CD4-positive, alpha-beta T cell treated with Interleukin-6 at 100 ng/mL for 8 hours (primary cell): Measurements from ENCODE around the gene RAB25.

Experiments used
- DNase-seq: peaks from one replicate; pipeline ENCODE4 v3.0.0-alpha.2; 2020; ENCODE audit warnings: mixed read lengths, low spot score

Gene RAB25

DNA sequence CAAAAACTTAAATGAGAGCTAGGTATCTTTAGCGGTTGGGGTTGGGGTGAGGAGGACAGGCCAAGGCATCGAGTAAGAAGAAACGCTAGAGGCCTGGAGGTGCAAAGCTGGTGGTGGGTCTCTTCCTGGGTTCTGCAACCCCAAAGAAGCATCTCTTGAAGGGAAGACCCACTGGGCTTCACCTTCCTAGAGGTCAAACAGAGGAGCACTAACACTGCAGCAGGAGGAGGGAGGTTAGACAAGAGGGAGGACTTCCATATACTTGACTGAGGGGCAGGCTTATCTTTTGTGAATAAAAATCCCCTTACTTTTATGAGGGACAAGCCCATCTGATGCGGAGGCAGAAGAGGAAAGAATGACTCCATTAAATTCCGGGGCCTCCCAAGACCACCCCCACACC lies 18.8 kb downstream of the RAB25 start:
- DNase-seq: no peak

DNA sequence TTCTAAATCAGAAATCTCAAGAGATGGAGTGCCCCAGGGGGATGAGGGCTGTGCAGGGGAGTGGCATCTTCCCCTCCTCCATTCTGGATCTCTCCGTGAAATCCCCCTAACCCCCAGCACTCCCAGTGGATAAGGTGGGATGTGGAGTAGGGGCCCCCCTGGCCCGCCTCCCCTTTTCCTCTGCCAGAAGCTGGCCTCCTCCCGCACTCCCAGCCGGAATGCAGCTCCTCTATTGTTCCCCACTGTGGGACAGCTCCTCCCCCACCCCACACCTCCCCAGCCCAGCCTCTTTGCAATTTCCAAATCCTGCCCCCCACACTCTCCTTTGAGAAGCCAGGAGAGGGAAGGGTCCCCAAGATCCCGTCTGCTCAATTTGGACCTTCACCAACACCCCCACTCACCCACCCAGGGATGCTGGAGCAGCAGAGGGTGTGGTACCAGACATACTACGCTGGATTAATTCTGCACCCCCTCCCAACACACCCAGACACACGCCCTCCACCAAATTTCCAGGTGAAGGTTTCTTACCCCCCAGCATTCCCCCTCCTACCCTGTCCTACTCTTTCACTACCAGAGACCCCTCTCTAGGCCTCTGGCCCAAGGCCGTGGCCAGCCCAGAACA lies 19.4 kb downstream of the RAB25 start:
- no peak for DNase-seq

DNA sequence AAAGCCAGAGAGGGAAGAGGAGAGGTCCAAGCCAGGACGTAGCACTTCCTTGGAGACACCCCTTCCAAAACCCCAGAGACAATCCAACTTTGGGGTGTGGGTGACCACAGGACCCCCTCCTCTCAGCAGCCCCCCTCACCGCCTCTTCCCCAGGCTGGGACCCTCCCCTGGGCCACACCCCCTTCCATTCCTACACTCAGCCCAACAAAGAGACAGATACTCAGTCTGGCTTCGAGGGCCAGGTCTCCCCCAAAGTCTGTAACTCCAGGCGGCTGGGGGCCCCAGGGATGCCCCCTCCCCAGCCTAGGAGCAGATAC lies 19.9 kb downstream of the RAB25 start:
- DNase-seq: no peak

DNA sequence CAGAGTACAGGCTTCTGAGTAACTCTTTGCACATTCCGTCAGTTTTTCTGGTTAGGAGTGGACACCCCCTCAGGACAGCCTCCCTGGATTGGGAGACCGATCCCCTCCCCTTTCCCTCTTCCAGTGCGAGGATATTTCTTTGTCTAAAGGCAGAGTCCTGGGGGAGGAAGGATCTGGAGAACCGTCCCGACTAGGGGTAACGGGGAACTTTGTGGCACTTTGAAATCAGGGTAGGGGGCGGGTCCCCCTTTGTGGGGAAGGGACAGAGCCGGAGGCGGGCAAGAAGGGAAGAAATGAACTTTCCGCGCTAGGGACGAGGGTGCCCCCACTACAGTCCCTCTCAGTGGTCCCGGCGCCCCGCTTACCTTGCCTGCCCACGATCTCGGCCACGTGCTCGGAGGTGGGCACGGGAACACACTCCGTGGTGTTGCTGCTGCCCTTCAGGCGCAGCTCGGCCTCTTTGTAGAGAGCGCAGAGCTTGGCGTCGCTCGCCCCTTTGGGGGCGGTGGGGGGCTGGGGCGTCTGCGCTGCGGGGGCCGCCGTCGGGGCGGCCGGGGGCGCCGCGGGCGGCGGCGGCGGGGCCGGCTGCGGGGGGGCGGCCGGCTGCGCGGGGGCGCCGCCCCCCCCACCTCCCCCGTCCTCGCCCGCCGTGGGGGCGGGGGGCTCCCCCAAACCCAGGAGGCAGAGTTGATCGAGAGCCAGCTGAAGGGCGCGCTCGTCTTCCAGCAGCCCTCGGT lies 20.4 kb downstream of the RAB25 start:
- no peak for DNase-seq

DNA sequence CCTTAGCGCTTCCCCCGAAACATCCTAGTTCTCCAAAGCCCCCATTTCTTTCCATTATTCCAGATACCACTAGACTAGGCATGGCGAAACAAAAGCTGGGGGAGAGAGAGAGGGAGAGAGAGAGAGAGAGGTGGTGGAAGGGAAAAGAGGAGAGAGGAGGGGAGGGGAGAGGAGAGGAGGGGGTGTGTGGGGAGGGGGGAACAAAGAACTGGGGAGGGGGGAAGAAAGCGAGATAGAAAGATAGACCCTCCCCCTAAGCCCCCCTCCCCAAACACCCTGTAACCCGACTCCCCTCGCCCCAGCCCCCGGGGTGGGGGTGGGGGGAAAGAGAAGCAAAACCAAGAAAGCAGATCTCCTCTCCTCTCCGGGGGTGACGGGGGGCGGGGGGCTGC lies 21.0 kb downstream of the RAB25 start:
- no peak for DNase-seq

DNA sequence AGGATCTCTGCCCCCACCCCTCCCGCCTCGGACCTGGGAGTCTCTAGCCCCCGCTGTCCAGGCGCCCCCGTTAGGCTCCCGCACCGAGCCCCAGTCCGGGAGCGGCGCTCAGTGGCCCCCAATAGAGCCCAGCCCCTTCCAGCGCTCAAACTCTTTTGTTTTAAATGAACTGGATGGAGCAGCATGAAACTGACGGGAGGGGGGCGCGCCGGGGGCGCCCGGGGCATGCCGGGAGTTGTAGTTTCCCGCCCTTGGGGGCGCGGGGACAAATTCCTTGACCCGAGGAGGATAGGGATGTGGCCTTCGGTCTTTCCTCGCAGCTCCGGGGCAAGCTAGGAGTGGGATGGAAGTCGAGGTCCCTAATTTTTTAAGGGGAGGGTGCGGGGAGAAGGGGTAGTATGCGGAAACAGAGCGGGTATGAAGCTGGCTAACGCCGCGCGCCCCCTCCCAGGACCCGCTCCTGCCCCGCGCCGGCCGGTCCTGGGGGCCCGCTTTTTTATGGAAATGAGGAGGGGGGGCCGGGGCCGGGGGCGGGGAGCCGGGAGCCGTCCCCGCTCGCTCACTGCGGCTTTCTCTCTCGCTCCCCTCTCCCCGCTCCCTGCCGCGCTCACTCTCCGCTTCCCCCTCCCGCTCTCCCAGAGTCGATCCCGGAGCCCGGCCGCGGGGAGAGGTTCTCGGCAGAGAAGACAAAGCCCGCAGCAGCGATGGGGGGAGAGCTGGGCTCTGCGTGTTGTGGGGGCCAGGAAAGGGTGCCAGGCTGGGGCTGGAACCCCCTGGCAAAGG lies 21.5 kb downstream of the RAB25 start, which contains the start of gene MEX3A:
Gene MEX3A (minus strand): TSS at position 157 of the 783 bp plus-strand sequence. CDS start 467 bp downstream, outside the sequence.
- DNase-seq: peak; percentile 45

DNA sequence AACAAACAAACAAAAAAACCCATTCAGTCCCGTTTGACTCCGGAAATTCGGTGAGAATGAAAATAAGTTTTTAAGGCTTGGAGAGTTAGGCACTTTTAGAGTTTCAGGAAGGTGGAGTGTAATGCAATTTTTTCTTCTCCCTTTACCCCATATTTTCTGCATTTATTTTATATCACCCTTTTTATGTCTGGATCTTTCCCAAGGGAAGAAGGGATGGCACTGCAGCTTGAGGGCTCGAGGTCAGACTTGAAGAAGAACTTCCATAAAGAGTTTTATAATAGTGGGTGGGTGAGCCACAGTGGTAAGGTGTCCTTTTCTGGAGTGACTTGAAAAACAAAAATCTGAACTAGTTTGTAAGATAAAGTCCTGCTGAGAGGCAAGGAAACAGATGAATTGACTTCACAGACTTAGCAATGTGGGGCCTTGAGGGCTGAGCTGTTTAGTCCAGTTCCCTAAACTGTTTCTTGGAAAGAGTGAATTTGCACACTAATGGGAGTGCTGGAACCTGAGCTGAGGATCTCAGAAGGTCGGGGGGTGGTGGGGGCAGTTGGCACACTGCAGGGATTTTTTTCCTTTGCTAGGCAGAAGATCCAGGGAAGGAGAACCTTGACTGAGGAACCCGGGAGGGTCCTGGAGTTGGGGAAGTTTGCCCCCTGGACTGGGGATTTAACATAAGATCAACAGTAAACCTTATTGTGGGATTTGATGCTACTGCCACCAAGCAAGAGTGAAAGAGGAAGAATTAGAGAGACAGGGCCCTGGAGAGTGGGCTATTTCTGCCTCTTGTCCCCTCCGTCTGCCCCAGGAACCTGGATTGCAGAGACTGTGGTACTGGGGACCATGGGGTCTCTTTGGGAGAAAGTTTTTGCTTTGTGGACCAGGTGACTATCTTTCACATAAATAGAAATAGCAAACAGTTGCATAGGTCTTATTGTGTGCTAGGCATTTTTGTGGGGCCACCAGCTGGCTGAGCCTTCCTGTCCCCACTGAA lies 23.1 kb downstream of the RAB25 start:
- DNase-seq: no peak

DNA sequence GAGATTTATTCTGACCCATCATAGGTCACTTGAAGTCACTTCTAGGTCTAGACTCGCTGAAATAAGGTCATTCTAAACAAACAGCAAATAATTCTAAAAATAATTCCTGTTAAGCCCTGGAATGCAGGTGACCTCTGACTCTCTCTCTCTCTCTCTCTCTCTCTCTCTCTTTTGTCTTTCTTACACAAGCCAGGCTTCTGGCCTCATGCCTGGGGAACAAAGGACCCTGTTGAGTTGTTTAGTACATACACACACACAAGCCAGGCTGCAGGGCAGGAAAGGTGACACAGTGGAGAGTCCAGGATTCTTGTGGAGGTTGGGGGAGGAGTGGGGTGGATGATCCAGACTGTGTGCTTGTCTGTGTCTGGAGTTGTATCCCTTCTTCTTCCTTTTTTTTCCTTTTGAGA lies 25.3 kb downstream of the RAB25 start:
- DNase-seq: no peak

DNA sequence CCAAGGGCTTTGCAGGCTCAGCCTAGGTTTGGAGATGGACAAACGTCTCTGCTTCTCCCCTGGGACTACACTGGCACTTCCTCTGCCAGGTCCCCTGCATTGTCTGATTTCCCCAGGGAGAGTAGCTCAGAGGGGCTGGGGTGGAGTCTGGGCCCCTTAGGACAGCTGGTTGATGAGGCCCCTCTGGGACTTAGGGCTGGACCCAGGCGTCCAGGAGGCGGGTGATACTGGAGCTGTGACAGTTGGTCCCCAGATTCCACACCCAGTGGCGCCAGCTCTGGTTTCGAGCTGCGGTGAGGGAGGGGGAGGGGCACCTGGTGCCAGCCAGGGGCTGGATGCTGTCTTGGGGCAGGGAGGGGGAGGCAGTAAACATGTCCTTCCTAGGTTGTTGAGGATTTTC lies 28.7 kb downstream of the RAB25 start:
- no peak for DNase-seq

DNA sequence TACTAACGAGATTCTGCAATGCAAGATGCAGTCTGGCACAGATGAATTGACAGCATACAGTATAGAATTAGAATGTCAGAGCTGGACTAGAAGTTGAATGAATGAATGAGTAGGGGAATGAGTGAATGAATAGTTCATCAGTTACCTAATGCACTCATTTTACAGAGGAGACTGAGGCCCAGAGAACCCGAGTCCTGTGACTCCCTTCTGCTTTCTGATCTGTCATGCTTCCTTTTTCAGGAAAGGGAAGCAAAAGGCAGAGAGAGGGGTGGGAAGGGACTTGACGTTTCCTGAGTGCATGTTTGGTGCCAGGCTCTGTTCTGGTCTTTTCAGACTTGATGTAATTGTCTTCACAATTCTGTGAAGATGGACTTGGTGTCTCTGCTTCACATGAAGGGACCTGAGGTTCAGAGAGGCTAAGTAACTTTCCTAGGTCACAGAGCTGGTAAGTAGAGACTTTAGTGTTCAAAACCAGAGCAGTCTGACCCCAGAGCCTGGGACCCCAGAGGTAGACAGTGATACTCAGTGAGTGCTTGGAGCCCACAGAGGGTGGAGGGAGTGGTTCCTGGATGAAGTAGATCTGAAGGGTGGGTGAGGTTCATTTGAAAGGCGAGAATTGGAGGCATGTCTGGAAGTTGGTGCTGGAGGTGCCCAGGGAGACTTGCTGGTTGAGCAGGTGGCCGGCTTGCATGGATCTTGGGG lies 29.3 kb downstream of the RAB25 start:
- DNase-seq: no peak

DNA sequence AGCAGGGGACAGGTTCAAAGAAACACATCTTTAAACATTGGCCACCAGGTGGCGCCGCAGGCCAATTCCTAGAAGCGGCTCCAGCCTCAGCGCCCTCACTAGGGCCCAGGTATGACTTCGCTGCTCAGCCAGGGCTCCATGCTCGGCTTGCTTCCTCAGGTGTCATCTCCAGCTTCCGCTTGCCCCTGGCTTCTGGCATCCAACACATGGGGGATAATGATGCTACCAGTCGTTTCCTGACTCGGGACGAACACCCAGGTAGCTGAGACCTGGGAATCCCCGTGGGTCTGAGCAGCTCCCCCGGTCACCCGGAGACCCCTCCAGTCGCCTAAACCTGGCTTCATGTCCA lies 29.9 kb downstream of the RAB25 start:
- DNase-seq: peak; percentile 87

DNA sequence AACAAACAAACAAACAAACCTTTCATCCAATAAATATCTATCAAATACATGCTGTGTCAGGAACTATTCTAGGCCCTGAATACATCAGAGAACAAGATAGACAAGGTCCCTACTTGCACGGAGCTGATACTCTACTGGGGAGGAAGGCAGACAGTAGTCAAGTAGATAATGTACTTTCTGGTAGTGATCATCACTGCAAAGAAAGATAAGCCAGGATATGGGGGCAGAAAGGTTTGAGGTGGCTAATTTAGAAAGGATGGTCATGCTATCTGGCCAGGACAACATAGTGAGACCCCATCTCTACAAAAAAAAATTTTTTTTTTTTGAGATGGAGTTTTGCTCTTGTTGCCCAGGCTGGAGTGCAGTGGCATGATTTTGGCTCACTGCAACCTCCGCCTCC lies 30.6 kb downstream of the RAB25 start:
- no peak for DNase-seq

DNA sequence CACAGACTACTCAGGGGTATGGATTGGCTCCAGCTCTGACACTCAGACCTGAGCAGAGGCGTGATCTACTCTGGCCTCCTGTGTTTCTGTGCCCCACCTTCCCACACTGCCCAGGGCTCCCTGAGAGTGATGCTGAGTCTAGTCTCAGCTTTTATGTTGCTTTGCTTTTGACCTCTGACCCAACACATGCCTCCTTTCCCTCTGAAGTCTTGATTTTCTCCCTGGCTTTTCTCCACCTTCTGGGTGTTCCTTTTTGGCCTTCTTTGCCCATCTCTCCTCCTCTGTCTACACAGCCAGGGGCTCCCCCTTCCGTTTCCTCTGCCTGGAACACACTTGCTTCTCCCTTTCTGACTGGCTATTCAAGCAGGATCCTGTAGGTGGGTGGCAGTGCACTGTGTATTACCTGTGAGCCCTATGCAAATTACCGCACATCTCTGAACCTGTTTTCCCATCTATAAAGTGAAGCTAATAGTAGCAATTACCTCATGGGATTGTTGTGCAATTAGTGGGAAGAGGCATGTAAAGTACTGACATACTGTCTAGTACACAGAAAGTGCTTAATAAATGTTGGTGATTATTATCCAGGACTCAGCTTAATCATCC lies 35.0 kb downstream of the RAB25 start:
- no peak for DNase-seq

DNA sequence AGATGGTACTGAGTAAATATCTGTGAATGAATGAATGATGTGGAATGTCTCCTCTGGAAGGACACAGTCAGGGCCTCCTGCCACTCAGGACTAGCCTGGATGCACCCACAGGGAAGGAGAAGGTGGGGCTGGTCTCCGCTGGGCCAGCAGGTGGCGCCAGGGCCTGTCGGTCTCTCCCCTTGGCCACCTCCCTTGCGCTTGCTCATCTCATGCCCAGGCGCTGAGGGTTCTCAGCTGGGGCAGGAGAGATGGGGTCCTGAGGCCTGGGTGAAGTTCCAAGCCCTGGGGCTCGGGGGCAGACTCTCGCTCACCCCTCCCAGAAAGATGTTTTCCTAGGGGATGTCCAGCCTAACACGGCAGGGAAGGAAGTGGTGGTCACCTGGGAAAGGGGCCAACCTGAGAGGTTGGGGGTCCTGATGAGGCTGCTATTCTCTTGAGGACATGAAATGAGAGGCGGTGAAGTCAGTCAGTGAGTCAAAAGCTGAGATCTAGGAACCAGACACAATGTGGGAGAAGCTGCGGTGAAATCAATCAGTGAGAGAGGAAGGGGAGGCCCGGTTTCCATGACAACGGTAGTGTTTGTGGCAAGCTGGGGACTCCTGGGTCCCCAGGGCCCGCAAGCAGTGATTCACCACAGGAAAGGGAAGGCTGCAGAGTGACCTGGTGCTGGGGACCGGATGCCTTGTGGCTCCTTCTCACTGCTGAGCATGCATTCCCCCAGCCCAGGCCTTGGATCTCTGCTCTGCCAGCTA lies 35.9 kb downstream of the RAB25 start:
- DNase-seq: peak; percentile 91

DNA sequence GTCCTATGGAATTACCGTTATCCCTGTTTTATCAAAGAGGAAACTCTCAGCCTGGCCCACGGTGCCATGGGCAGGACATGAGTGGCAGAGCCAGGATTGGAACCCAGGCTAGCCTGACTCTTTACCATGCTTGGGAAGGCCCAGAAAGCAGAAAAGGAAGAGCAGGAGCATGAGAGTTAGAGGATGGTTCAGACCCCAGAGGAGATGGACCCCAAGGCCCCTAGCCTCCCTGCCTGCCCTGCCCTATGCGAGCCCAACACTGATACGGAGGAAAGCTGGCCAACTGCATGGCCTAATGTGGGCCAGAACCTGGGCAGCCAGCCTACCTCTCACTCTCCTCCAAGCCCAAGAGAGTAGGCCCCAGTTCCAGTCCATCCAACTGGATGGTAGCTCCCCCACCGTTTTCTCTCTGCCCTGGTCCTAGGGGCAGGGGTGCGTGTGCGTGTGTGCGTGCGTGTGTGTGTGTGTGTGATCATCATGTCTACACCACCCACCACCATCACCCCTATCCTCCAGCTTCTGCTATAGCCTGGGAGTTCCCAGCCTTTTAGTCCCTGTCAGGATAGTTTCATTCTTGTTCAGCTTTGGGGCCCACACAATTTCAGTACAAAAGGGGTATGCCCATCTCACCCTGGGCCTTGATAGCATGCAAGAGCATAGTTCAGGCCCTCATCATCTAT lies 36.7 kb downstream of the RAB25 start:
- no peak for DNase-seq

DNA sequence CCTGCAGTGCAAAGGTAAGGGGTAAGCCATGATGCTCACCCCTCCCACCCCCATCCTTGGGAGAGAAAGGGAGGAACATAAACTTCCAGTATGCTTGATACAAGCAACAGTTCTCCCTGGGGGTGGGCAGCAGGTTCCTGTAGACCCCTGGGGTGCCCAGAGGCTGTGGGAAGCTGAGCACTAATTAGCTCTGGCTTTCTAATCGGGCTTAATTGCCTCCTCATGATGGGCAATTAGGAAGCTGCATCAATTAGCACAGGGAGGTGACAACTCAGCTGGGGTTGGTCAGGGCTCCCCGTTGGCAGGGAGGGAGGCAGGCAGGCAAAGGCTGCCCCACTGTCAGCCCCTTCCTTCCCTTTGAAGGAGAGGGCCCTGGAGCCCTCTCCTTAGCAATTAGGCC lies 37.8 kb downstream of the RAB25 start:
- no peak for DNase-seq

DNA sequence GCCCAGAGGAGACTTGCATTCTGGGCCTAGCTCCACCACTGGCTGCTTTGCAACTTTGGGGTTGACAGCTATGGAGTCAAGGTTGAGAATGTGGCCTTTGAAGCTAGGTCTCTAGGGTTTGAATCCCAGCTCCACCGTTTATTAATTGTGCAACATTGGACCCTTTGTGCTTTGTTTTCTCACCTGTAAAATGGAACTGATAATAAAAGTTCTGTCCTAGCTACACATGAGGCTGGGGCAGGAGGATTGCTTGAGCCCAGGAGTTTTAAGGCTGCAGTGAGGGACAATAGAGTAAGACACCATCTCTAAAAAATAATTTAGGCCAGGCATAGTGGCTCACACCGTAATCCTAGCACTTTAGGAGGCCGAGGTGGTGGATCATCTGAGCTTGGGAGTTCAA lies 38.3 kb downstream of the RAB25 start:
- DNase-seq: no peak

DNA sequence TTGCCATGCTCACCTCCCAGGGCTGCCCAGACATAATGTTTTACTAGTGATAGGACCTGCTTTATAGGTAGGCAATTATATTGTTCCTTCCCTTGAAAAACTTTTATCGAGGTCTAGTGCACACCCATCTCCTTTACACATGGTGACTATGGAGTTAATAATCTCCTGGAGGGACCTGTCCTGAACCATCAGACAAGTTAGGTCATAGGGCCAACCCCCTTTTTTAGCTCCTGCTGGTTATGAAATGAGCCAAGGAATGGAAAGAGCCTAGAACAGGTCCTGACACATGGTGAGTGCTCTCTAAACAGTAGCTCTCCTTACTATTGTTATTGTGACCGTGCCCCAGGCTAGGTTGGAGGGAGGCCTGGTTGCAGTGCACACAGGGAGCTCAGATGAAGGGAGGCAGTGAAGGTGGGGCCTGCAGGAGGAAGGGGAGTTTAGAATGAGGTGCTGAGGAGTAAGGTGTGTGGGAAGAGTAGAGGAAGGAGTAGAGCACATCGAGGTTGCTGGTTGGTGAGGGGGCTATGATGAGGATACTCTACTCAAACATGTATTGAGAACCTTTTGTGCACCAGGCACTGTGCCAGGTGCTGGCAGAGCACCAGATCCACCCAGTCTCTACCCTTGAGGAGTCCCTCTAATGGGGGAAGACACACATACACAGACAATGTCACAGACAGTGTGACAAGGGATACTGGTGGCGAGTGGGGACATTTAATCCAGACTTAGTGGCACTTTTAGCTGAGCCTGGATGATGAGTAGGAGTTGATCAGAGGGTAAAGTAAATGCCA lies 39.4 kb downstream of the RAB25 start:
- no peak for DNase-seq

DNA sequence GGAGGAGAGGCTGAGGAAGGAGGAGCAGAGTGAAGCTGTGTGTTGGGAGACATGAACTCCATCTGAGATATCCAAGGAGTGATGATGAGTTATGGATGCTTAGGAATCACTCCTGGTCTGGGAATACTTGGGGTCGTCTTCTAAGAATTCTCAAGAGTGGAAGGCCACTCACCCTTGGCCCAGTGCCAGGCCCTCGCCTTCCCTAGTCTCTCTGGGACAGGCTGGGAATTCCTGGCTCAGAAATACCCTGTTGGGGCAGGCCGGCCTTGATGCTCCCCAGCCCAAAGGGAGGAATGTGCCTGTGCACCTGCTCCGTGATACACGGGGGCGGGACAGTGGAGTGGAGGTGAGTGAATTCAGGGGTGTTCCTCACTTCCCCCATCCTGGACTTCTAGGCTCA lies 40.9 kb downstream of the RAB25 start:
- no peak for DNase-seq
